ENCODE results near the gene CNNM2. TPM values are rescaled to one million over a fixed set of nuclear protein-coding genes. Genes with fewer than 3 reads are reported as not detected.

Gene CNNM2
- total RNA-seq, 2 experiments from 2014 or later: 5.1 to 5.2 TPM

GRCh38 chr10:103069453-103070331, 151.6 kb downstream of the CNNM2 start:
- Mint-ChIP-seq H3K27ac (peak overlapping the region; percentile 29), H3K4me3 (no peak overlapping the region), H3K9me3 (no peaks in the 10 kb centered on the region), H3K36me3 (ENCODE audit: low read depth) (no peaks in the 10 kb centered on the region), H3K27me3 (no peaks in the 10 kb centered on the region), H3K4me1 (ENCODE audit: low read depth) (peaks cover 23% of the 10 kb centered on the region)
- peak; percentile 74 for TF ChIP-seq CTCF (IDR thresholded peaks at IDR 0.05)
- DNase-seq (peak; percentile 84), ATAC-seq (peak; percentile 76)
- ChIA-PET CTCF (interaction anchor here (0.6 to 12.4 kb wide), 20 partner anchors 8 to 265 kb away, joined by 3 to 144 read pairs (median 4); partner anchors contain the start of gene CNNM2), POLR2A (interaction anchor here (0.9 to 3.3 kb wide), 3 partner anchors 16 to 152 kb away, joined by 3 to 11 read pairs (median 4); partner anchors contain the start of gene CNNM2)
- intact Hi-C loops (cut with micrococcal nuclease): loop anchor here (1.0 to 10.0 kb wide), 3 partner anchors 152 to 232 kb away; partner anchors contain the start of genes CYP17A1 and RPEL1

GRCh38 chr10:103072276-103072675, 154.2 kb downstream of the CNNM2 start:
- DNase-seq (no peak), ATAC-seq (no peak)
- H3K4me3 Mint-ChIP-seq: no peak overlapping the region
- no peaks in the 10 kb centered on the region for H3K27me3 Mint-ChIP-seq
- peaks cover 23% of the 10 kb centered on the region for H3K4me1 Mint-ChIP-seq (ENCODE audit: low read depth)
- TF ChIP-seq CTCF (IDR thresholded peaks at IDR 0.05): no peak
- POLR2A ChIA-PET: no interaction called here
- CTCF ChIA-PET: interaction anchor here (1.0 to 2.0 kb wide), 3 partner anchors 154 to 172 kb away, joined by 3 to 6 read pairs (median 3); partner anchors contain the start of gene CNNM2
- no peak overlapping the region for H3K27ac Mint-ChIP-seq
- intact Hi-C loops (cut with micrococcal nuclease): loop anchor here (10.0 kb wide), 1 partner anchor 173 kb away; the partner anchor contains the start of gene RPEL1
- peaks cover under 1% of the 10 kb centered on the region for H3K36me3 Mint-ChIP-seq (ENCODE audit: low read depth)
- H3K9me3 Mint-ChIP-seq: no peaks in the 10 kb centered on the region

GRCh38 chr10:103072891-103073290, 154.8 kb downstream of the CNNM2 start:
- intact Hi-C loops (cut with micrococcal nuclease): loop anchor here (10.0 kb wide), 1 partner anchor 172 kb away; the partner anchor contains the start of gene RPEL1
- CTCF ChIA-PET: interaction anchor here (1.0 to 2.0 kb wide), 3 partner anchors 155 to 172 kb away, joined by 3 to 6 read pairs (median 3); partner anchors contain the start of gene CNNM2

GRCh38 chr10:103077020-103077419, 158.9 kb downstream of the CNNM2 start:
- Mint-ChIP-seq H3K9me3 (no peaks in the 10 kb centered on the region), H3K27me3 (no peaks in the 10 kb centered on the region), H3K36me3 (ENCODE audit: low read depth) (peaks cover 3% of the 10 kb centered on the region), H3K4me3 (no peak overlapping the region), H3K4me1 (ENCODE audit: low read depth) (no peaks in the 10 kb centered on the region), H3K27ac (no peak overlapping the region)
- ATAC-seq: no peak
- intact Hi-C loops (cut with micrococcal nuclease): loop anchor here (10.0 kb wide), 1 partner anchor 168 kb away; the partner anchor contains the start of gene RPEL1
- POLR2A ChIA-PET: no interaction called here
- CTCF ChIA-PET: interaction anchor here (1.1 to 4.4 kb wide), 3 partner anchors 22 to 175 kb away, joined by 3 to 19 read pairs (median 5); partner anchors contain the start of gene CNNM2
- TF ChIP-seq CTCF (IDR thresholded peaks at IDR 0.05): no peak
- no peak for DNase-seq

More at GRCh38 chr10:103072891-103073290, 154.8 kb downstream of the CNNM2 start:
- Mint-ChIP-seq H3K4me3 (no peak overlapping the region), H3K9me3 (no peaks in the 10 kb centered on the region), H3K4me1 (ENCODE audit: low read depth) (peaks cover 23% of the 10 kb centered on the region), H3K27ac (no peak overlapping the region), H3K27me3 (no peaks in the 10 kb centered on the region), H3K36me3 (ENCODE audit: low read depth) (peaks cover 3% of the 10 kb centered on the region)
- TF ChIP-seq CTCF (IDR thresholded peaks at IDR 0.05): no peak
- POLR2A ChIA-PET: no interaction called here
- DNase-seq (no peak), ATAC-seq (no peak)

Measured in activated CD8-positive, alpha-beta T cell treated with anti-CD3 and anti-CD28 coated beads for 36 hours (primary cell).